H9 (cell line): ENCODE data around the gene GPATCH2. TPM values are rescaled to one million over a fixed set of nuclear protein-coding genes. Genes with fewer than 3 reads are reported as not detected.

Experiments used
- DNase-seq: peaks from one replicate; pipeline ENCODE4 v3.0.0-alpha.2; 2017
- H2AFZ ChIP-seq: one replicate; pipeline ENCODE4 v1.6.1; 2013; ENCODE audit warnings: mild to moderate bottlenecking, low read length, control low read depth, moderate library complexity
- H2AK5ac ChIP-seq: 2 replicates; pipeline ENCODE4 v1.6.1; 2013; ENCODE audit warnings: low read length, control low read depth, mixed read lengths; ENCODE audit not compliant: insufficient read length
- H2BK120ac ChIP-seq: one replicate; pipeline ENCODE4 v1.6.1; 2013; ENCODE audit warnings: low read depth, mild to moderate bottlenecking, low read length, control low read depth, inconsistent platforms; ENCODE audit not compliant: poor library complexity, severe bottlenecking
- H2BK12ac ChIP-seq: 2 replicates; pipeline ENCODE4 v1.6.1; 2013; ENCODE audit warnings: low read length, control low read depth, mixed read lengths, low read depth; ENCODE audit not compliant: insufficient read length
- H2BK15ac ChIP-seq: 2 replicates; pipeline ENCODE4 v1.6.1; 2013; ENCODE audit warnings: low read depth, low read length, control low read depth
- H2BK20ac ChIP-seq: one replicate; pipeline ENCODE4 v1.6.1; 2013; ENCODE audit warnings: low read depth, mild to moderate bottlenecking, low read length, control low read depth, inconsistent platforms; ENCODE audit not compliant: poor library complexity, severe bottlenecking
- H2BK5ac ChIP-seq: 2 replicates; pipeline ENCODE4 v1.6.1; 2013; ENCODE audit warnings: low read length, control low read depth, mixed read lengths; ENCODE audit not compliant: insufficient read length
- H3K14ac ChIP-seq: 2 replicates; pipeline ENCODE4 v1.6.1; 2013; ENCODE audit warnings: low read length, control low read depth; ENCODE audit not compliant: insufficient read depth
- H3K18ac ChIP-seq: 2 replicates; pipeline ENCODE4 v1.6.1; 2013; ENCODE audit warnings: low read depth, mild to moderate bottlenecking, mixed read lengths, low read length, control low read depth; ENCODE audit not compliant: insufficient read length
- H3K23ac ChIP-seq: 2 replicates; pipeline ENCODE4 v1.6.1; 2013; ENCODE audit warnings: low read length, control low read depth, mixed read lengths, low read depth; ENCODE audit not compliant: insufficient read length
- H3K23me2 ChIP-seq: 2 replicates; pipeline ENCODE4 v1.6.1; 2013; ENCODE audit warnings: low read depth, mild to moderate bottlenecking, mixed read lengths, low read length, control low read depth; ENCODE audit not compliant: insufficient read length, poor library complexity, severe bottlenecking
- H3K27ac ChIP-seq: 2 replicates; pipeline ENCODE4 v1.5.1; 2013; ENCODE audit warnings: low read length, control low read depth, mixed read lengths, low read depth; ENCODE audit not compliant: insufficient read length
- H3K27me3 ChIP-seq: 2 replicates; pipeline ENCODE4 v1.6.1; 2013; ENCODE audit warnings: low read length, control low read depth, inconsistent platforms; ENCODE audit not compliant: insufficient read depth
- H3K4ac ChIP-seq: 2 replicates; pipeline ENCODE4 v1.6.1; 2013; ENCODE audit warnings: low read depth, mild to moderate bottlenecking, control low read depth, inconsistent platforms, low read length, moderate library complexity
- H3K4me1 ChIP-seq: 2 replicates; pipeline ENCODE4 v1.6.1; 2013; ENCODE audit warnings: low read length, control low read depth, inconsistent platforms; ENCODE audit not compliant: insufficient read depth
- H3K4me2 ChIP-seq: 2 replicates; pipeline ENCODE4 v1.6.1; 2013; ENCODE audit warnings: low read length, control low read depth, mixed read lengths; ENCODE audit not compliant: insufficient read length, insufficient read depth
- H3K56ac ChIP-seq: 2 replicates; pipeline ENCODE4 v1.6.1; 2013; ENCODE audit warnings: low read depth, mild to moderate bottlenecking, mixed read lengths, low read length, control low read depth; ENCODE audit not compliant: insufficient read length
- H3K79me1 ChIP-seq: 2 replicates; pipeline ENCODE4 v1.6.1; 2013; ENCODE audit warnings: low read depth, mild to moderate bottlenecking, moderate library complexity, low read length, control low read depth, inconsistent platforms; ENCODE audit not compliant: insufficient read depth, poor library complexity, severe bottlenecking
- H3K79me2 ChIP-seq: 2 replicates; pipeline ENCODE4 v1.6.1; 2013; ENCODE audit warnings: low read length, control low read depth, inconsistent platforms; ENCODE audit not compliant: insufficient read depth
- H3K9ac ChIP-seq: 2 replicates; pipeline ENCODE4 v1.6.1; 2013; ENCODE audit warnings: low read length, control low read depth, mixed read lengths; ENCODE audit not compliant: insufficient read length; ENCODE audit errors: extremely low read depth
- H3K9me3 ChIP-seq: one replicate; pipeline ENCODE4 v1.6.1; 2013; ENCODE audit warnings: low read depth, low read length, inconsistent platforms; ENCODE audit not compliant: control insufficient read depth
- H3T11ph ChIP-seq: one replicate; pipeline ENCODE4 v1.6.1; 2013; ENCODE audit warnings: mild to moderate bottlenecking, low read length, control low read depth, inconsistent platforms
- H4K20me1 ChIP-seq: one replicate; pipeline ENCODE4 v1.6.1; 2013; ENCODE audit not compliant: control insufficient read depth, insufficient read length, insufficient read depth
- H4K5ac ChIP-seq: 2 replicates; pipeline ENCODE4 v1.6.1; 2013; ENCODE audit warnings: low read depth, mild to moderate bottlenecking, mixed read lengths, low read length, control low read depth; ENCODE audit not compliant: insufficient read length
- H4K8ac ChIP-seq: replicated peaks from 2 replicates; pipeline ENCODE4 v1.6.1; 2013; ENCODE audit warnings: low read length, control low read depth, mixed read lengths, low read depth; ENCODE audit not compliant: insufficient read length
- H4K91ac ChIP-seq: 2 replicates; pipeline ENCODE4 v1.6.1; 2013; ENCODE audit warnings: low read depth, mild to moderate bottlenecking, moderate library complexity, mixed read lengths, low read length, control low read depth; ENCODE audit not compliant: insufficient read length
- H3K27ac Mint-ChIP-seq, 3 experiments: 2 replicates in 2 of 3; 3 replicates in 1 of 3; pipeline ENCODE4 v1.8.0; 2020 to 2021; ENCODE audit warnings: mixed read lengths in 3 of 3, mild to moderate bottlenecking in 1 of 3, moderate library complexity in 1 of 3
- H3K27me3 Mint-ChIP-seq: 2 replicates; pipeline ENCODE4 v1.8.0; 2021; ENCODE audit warnings: low read depth, mild to moderate bottlenecking, moderate library complexity, mixed read lengths
- H3K36me3 Mint-ChIP-seq, 3 experiments: 2 replicates in 2 of 3; 3 replicates in 1 of 3; pipeline ENCODE4 v1.8.0; 2020 to 2021; ENCODE audit warnings: low read depth in 3 of 3, mixed read lengths in 3 of 3; ENCODE audit not compliant: insufficient read depth in 1 of 3
- H3K4me1 Mint-ChIP-seq, 2 experiments: 2 replicates each; pipeline ENCODE4 v1.8.0; 2020; ENCODE audit warnings: mixed read lengths in 2 of 2
- H3K4me3 Mint-ChIP-seq, 2 experiments: 2 replicates in 1 of 2; 3 replicates in 1 of 2; pipeline ENCODE4 v1.8.0; 2020 to 2021; ENCODE audit warnings: mild to moderate bottlenecking in 2 of 2, mixed read lengths in 2 of 2, moderate library complexity in 1 of 2
- H3K9me3 Mint-ChIP-seq, 2 experiments: 2 replicates in 1 of 2; 3 replicates in 1 of 2; pipeline ENCODE4 v1.8.0; 2020; ENCODE audit warnings: mild to moderate bottlenecking in 2 of 2, mixed read lengths in 2 of 2, moderate library complexity in 1 of 2
- WGBS: extraction: QIAGEN DNeasy Blood & Tissue Kit; methylation state at CpG from one replicate; pipeline ENCODE4 v1.1.7; 2013; ENCODE audit warnings: missing lambda C conversion rate, low lambda C conversion rate, mixed read lengths; ENCODE audit not compliant: insufficient read length; ENCODE audit errors: extremely low coverage; 5-methylcytosine and 5-hydroxymethylcytosine counted together
- total RNA-seq: library from RNA; stranded (reverse); gene quantifications from 2 replicates; pipeline ENCODE4 v1.2.1, GENCODE V29; 2021
- TF ChIP-seq, protein P1 (sequence below): fragments of 200-600 bp; sonication (generic); conservative IDR thresholded peaks from 3 replicates; pipeline ENCODE4 v1.8.0; 2021; ENCODE audit warnings: antibody characterized with exemption, mild to moderate bottlenecking

The GPATCH2 gene
- total RNA-seq, 1 experiment from 2014 or later = 14.3 TPM

- Histone ChIP-seq H2AFZ (no peak overlapping the region), H3K23ac (no peak overlapping the region), H3K18ac (no peak overlapping the region), H2BK120ac (no peak overlapping the region), H3K79me2 (no peaks in the 10 kb centered on the region), H2AK5ac (no peak overlapping the region), H2BK15ac (no peak overlapping the region), H2BK12ac (no peak overlapping the region), H2BK5ac (no peak overlapping the region), H3K4me2 (no peak overlapping the region), H3K9ac (no peak overlapping the region), H3T11ph (no peak overlapping the region), H3K79me1 (no peaks in the 10 kb centered on the region), H3K27me3 (no peaks in the 10 kb centered on the region), H3K27ac (no peak overlapping the region), H3K56ac (no peak overlapping the region), H3K9me3 (no peaks in the 10 kb centered on the region), H4K20me1 (no peaks in the 10 kb centered on the region), H4K8ac (no peak overlapping the region), H3K23me2 (no peaks in the 10 kb centered on the region), H3K4me1 (no peaks in the 10 kb centered on the region), H3K4ac (no peak overlapping the region), H4K5ac (no peak overlapping the region), H4K91ac (no peak overlapping the region), H3K14ac (no peak overlapping the region), H2BK20ac (no peak overlapping the region)
- Mint-ChIP-seq H3K36me3 (no peaks in the 10 kb centered on the region), H3K27ac (no peak overlapping the region), H3K9me3 (no peaks in the 10 kb centered on the region), H3K4me1 (no peaks in the 10 kb centered on the region), H3K4me3 (no peak overlapping the region), H3K27me3 (no peaks in the 10 kb centered on the region)
- no peak for DNase-seq
- no CpG with 5 or more reads among the region's 2 CpGs for WGBS
- TF ChIP-seq, protein P1, sequence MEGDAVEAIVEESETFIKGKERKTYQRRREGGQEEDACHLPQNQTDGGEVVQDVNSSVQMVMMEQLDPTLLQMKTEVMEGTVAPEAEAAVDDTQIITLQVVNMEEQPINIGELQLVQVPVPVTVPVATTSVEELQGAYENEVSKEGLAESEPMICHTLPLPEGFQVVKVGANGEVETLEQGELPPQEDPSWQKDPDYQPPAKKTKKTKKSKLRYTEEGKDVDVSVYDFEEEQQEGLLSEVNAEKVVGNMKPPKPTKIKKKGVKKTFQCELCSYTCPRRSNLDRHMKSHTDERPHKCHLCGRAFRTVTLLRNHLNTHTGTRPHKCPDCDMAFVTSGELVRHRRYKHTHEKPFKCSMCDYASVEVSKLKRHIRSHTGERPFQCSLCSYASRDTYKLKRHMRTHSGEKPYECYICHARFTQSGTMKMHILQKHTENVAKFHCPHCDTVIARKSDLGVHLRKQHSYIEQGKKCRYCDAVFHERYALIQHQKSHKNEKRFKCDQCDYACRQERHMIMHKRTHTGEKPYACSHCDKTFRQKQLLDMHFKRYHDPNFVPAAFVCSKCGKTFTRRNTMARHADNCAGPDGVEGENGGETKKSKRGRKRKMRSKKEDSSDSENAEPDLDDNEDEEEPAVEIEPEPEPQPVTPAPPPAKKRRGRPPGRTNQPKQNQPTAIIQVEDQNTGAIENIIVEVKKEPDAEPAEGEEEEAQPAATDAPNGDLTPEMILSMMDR = no peak
Measured at GRCh38 chr1:217540321-217540720, 90.6 kb downstream of the GPATCH2 start.
